Activated B cell treated with CpG ODN at 0.5 μM for 24 hours (primary cell): Measurements from ENCODE around the gene BCAR1. TPM values are rescaled to one million over a fixed set of nuclear protein-coding genes. Genes with fewer than 3 reads are reported as not detected.

Experiments
- ATAC-seq: fragments of 200-7000 bp; cut with Tn5 transposase; one replicate; pipeline ENCODE4 v1.10.0; 2021; ENCODE audit warnings: low read depth, mild to moderate bottlenecking, moderate library complexity
- CTCF ChIA-PET: fragments of 350-600 bp; sonication (Branson Sonifier 250); formaldehyde crosslinking; loops from one replicate; lab custom pipeline; 2021; ENCODE audit warnings: antibody characterized with exemption; lab: Charles Lee
- POLR2A ChIA-PET: fragments of 350-600 bp; sonication (Branson Sonifier 250); formaldehyde crosslinking; loops from one replicate; lab custom pipeline; 2021; ENCODE audit warnings: antibody characterized with exemption; lab: Charles Lee
- DNase-seq: peaks from one replicate; pipeline ENCODE4 v3.0.0; 2022
- H3K27ac Mint-ChIP-seq: one replicate; pipeline ENCODE4 v1.8.0; 2020; ENCODE audit warnings: mixed read lengths
- H3K27me3 Mint-ChIP-seq: one replicate; pipeline ENCODE4 v1.8.0; 2021; ENCODE audit warnings: mixed read lengths
- H3K36me3 Mint-ChIP-seq: one replicate; pipeline ENCODE4 v1.8.0; 2021; ENCODE audit warnings: low read depth, mixed read lengths
- H3K4me1 Mint-ChIP-seq: one replicate; pipeline ENCODE4 v1.8.0; 2021; ENCODE audit warnings: mixed read lengths
- H3K4me3 Mint-ChIP-seq: one replicate; pipeline ENCODE4 v1.8.0; 2020; ENCODE audit warnings: mild to moderate bottlenecking, mixed read lengths
- H3K9me3 Mint-ChIP-seq: one replicate; pipeline ENCODE4 v1.8.0; 2020; ENCODE audit warnings: mixed read lengths
- CTCF ChIP-seq: fragments of 200-600 bp; IDR thresholded peaks from one replicate; pipeline ENCODE4 v1.8.0; 2022; ENCODE audit warnings: antibody characterized with exemption, mild to moderate bottlenecking
- intact Hi-C: fragments of 100-400 bp; cut with micrococcal nuclease; formaldehyde crosslinking; loops from one replicate; pipeline ENCODE4 v1.15.1; 2024
- total RNA-seq: library from RNA; stranded (reverse); gene quantifications from 2 replicates; pipeline ENCODE4 v1.2.3, GENCODE V29; 2022

The BCAR1 gene
- total RNA-seq, 1 donor from 2014 or later = not detected

GRCh38 chr16:75237398-75238131 lies 13.9 kb downstream of the BCAR1 start:
- Mint-ChIP-seq H3K9me3 (no peaks in the 10 kb centered on the region), H3K27ac (no peak overlapping the region), H3K27me3 (peaks cover 43% of the 10 kb centered on the region), H3K4me3 (no peak overlapping the region), H3K36me3 (no peaks in the 10 kb centered on the region), H3K4me1 (peaks cover 2% of the 10 kb centered on the region)
- no peak for TF ChIP-seq CTCF
- ChIA-PET POLR2A (no interaction called here), CTCF (no interaction called here)
- intact Hi-C loops = loop anchor here (10.0 kb wide), 1 partner anchor 317 kb away; the partner anchor contains the start of gene TMEM231
- no peak for DNase-seq
- no peak for ATAC-seq

GRCh38 chr16:75236736-75237397 lies 14.6 kb downstream of the BCAR1 start:
- H3K4me3 Mint-ChIP-seq = no peak overlapping the region
- H3K4me1 Mint-ChIP-seq = peaks cover 2% of the 10 kb centered on the region
- no peak overlapping the region for H3K27ac Mint-ChIP-seq
- DNase-seq (no peak), ATAC-seq (no peak)
- POLR2A ChIA-PET = no interaction called here
- peaks cover 37% of the 10 kb centered on the region for H3K27me3 Mint-ChIP-seq
- H3K9me3 Mint-ChIP-seq = no peaks in the 10 kb centered on the region
- CTCF ChIA-PET = interaction anchor here (1.3 kb wide), 1 partner anchor 143 kb away, joined by 4 read pairs; no protein-coding TSS in a partner anchor
- H3K36me3 Mint-ChIP-seq = no peaks in the 10 kb centered on the region
- no peak for TF ChIP-seq CTCF
- intact Hi-C loops = loop anchor here (10.0 kb wide), 1 partner anchor 318 kb away; the partner anchor contains the start of gene TMEM231

GRCh38 chr16:75236232-75236631 lies 15.2 kb downstream of the BCAR1 start:
- intact Hi-C loops = loop anchor here (10.0 kb wide), 1 partner anchor 319 kb away; the partner anchor contains the start of gene TMEM231
- DNase-seq = no peak
- ChIA-PET POLR2A (no interaction called here), CTCF (interaction anchor here (1.0 to 1.3 kb wide), 2 partner anchors 122 to 144 kb away, joined by 3 to 4 read pairs; no protein-coding TSS in a partner anchor)
- TF ChIP-seq CTCF = no peak
- no peak overlapping the region for H3K4me3 Mint-ChIP-seq
- H3K9me3 Mint-ChIP-seq = no peaks in the 10 kb centered on the region
- peaks cover 42% of the 10 kb centered on the region for H3K27me3 Mint-ChIP-seq
- H3K36me3 Mint-ChIP-seq = no peaks in the 10 kb centered on the region
- H3K27ac Mint-ChIP-seq = no peak overlapping the region
- ATAC-seq = no peak
- H3K4me1 Mint-ChIP-seq = peaks cover 2% of the 10 kb centered on the region

GRCh38 chr16:75235721-75236193 lies 15.7 kb downstream of the BCAR1 start:
- Mint-ChIP-seq H3K36me3 (no peaks in the 10 kb centered on the region), H3K27ac (no peak overlapping the region), H3K27me3 (peaks cover 41% of the 10 kb centered on the region), H3K4me1 (peaks cover 2% of the 10 kb centered on the region), H3K4me3 (no peak overlapping the region), H3K9me3 (no peaks in the 10 kb centered on the region)
- intact Hi-C loops = loop anchor here (10.0 kb wide), 1 partner anchor 319 kb away; the partner anchor contains the start of gene TMEM231
- ATAC-seq = no peak
- no peak for TF ChIP-seq CTCF
- ChIA-PET CTCF (interaction anchor here (0.7 to 5.0 kb wide), 4 partner anchors 122 to 527 kb away, joined by 3 to 97 read pairs (median 4); no protein-coding TSS in a partner anchor), POLR2A (no interaction called here)
- DNase-seq = no peak
